Measurements from ENCODE around the gene HOXB8.

GRCh38 chr17:48639136-48639535 is 24.0 kb upstream of the HOXB8 start:
- TF ChIP-seq BACH2 (CRISPR knock-in tag; IDR thresholded peaks at IDR 0.05; ENCODE audit: borderline replicate concordance), result no peak
- no peak for TF ChIP-seq ZC3H10 (CRISPR knock-in tag; IDR thresholded peaks at IDR 0.05)

Measured in SK-N-SH treated with all-trans-retinoic acid at 6 μM for 48 hours (cell line).